Astrocyte (in vitro differentiated cells and primary cell): ENCODE data around the gene TGIF2. TPM values are rescaled to one million over a fixed set of nuclear protein-coding genes. Genes with fewer than 3 reads are reported as not detected.

ENCODE experiments used
- DNase-seq: peaks from one replicate; pipeline ENCODE4 v3.0.0-alpha.2; 2010; ENCODE audit warnings: low read depth
- FAIRE-seq: peaks from 2 replicates; lab custom pipeline; 2011; peaks lifted over from hg19 to GRCh38; lab: Jason Lieb, UNC
- H2AFZ ChIP-seq: 2 replicates; pipeline ENCODE4 v1.6.0; 2012; ENCODE audit warnings: low read depth, low read length, inconsistent platforms
- H3K27ac ChIP-seq: 2 replicates; pipeline ENCODE4 v1.5.1; 2011; ENCODE audit warnings: low read depth, low read length, inconsistent platforms
- H3K27me3 ChIP-seq: 2 replicates; pipeline ENCODE4 v1.6.0; 2011; ENCODE audit warnings: low read length, inconsistent platforms; ENCODE audit not compliant: insufficient read depth
- H3K36me3 ChIP-seq: 2 replicates; pipeline ENCODE4 v1.5.1; 2011; ENCODE audit warnings: low read length, inconsistent platforms; ENCODE audit not compliant: insufficient read depth
- H3K4me1 ChIP-seq: 2 replicates; pipeline ENCODE4 v1.5.1; 2011; ENCODE audit warnings: low read length, inconsistent platforms; ENCODE audit not compliant: insufficient read depth
- H3K4me2 ChIP-seq: 2 replicates; pipeline ENCODE4 v1.6.0; 2012; ENCODE audit warnings: low read length, inconsistent platforms
- H3K4me3 ChIP-seq: 2 replicates; pipeline ENCODE4 v1.5.1; 2011; ENCODE audit warnings: low read depth, mild to moderate bottlenecking, low read length, inconsistent platforms; ENCODE audit not compliant: insufficient read depth
- H3K79me2 ChIP-seq: 2 replicates; pipeline ENCODE4 v1.6.0; 2012; ENCODE audit warnings: mild to moderate bottlenecking, low read length, inconsistent platforms; ENCODE audit not compliant: insufficient read depth
- H3K9ac ChIP-seq: 2 replicates; pipeline ENCODE4 v1.6.0; 2012; ENCODE audit warnings: mild to moderate bottlenecking, low read length, inconsistent platforms
- H3K9me3 ChIP-seq: 2 replicates; pipeline ENCODE4 v1.5.1; 2012; ENCODE audit warnings: low read depth, mild to moderate bottlenecking, low read length, inconsistent platforms; ENCODE audit not compliant: insufficient read depth
- H4K20me1 ChIP-seq: 2 replicates; pipeline ENCODE4 v1.6.0; 2012; ENCODE audit warnings: low read length, inconsistent platforms; ENCODE audit not compliant: insufficient read depth
- H3K27ac Mint-ChIP-seq: one replicate; pipeline ENCODE4 v1.8.0; 2021; ENCODE audit warnings: mild to moderate bottlenecking, mixed read lengths; ENCODE audit not compliant: unreplicated experiment
- H3K27me3 Mint-ChIP-seq: one replicate; pipeline ENCODE4 v1.8.0; 2021; ENCODE audit warnings: low read depth, mixed read lengths; ENCODE audit not compliant: unreplicated experiment
- H3K36me3 Mint-ChIP-seq: one replicate; pipeline ENCODE4 v1.8.0; 2021; ENCODE audit warnings: low read depth, mixed read lengths; ENCODE audit not compliant: unreplicated experiment
- H3K4me1 Mint-ChIP-seq: one replicate; pipeline ENCODE4 v1.8.0; 2021; ENCODE audit warnings: low read depth, mixed read lengths; ENCODE audit not compliant: unreplicated experiment
- H3K4me3 Mint-ChIP-seq: one replicate; pipeline ENCODE4 v1.8.0; 2021; ENCODE audit warnings: mild to moderate bottlenecking, moderate library complexity, mixed read lengths; ENCODE audit not compliant: unreplicated experiment
- H3K9me3 Mint-ChIP-seq: one replicate; pipeline ENCODE4 v1.8.0; 2021; ENCODE audit warnings: mild to moderate bottlenecking, mixed read lengths; ENCODE audit not compliant: unreplicated experiment
- EZH2 ChIP-seq: IDR thresholded peaks from 2 replicates; pipeline ENCODE4 v1.6.1; 2012; ENCODE audit warnings: mild to moderate bottlenecking, low read length, inconsistent platforms; ENCODE audit not compliant: insufficient read depth
- total RNA-seq: library from RNA; stranded (reverse); gene quantifications from 2 replicates; pipeline ENCODE4 v1.2.1, GENCODE V29; 2021
- TF ChIP-seq, protein P1 (sequence below): IDR thresholded peaks from 2 replicates; pipeline ENCODE4 v1.5.1; 2011; ENCODE audit warnings: low read depth, mild to moderate bottlenecking, inconsistent platforms, low read length, moderate library complexity; ENCODE audit not compliant: insufficient read depth

The TGIF2 gene
- total RNA-seq, 1 donor from 2014 or later: 24.4 TPM

DNA sequence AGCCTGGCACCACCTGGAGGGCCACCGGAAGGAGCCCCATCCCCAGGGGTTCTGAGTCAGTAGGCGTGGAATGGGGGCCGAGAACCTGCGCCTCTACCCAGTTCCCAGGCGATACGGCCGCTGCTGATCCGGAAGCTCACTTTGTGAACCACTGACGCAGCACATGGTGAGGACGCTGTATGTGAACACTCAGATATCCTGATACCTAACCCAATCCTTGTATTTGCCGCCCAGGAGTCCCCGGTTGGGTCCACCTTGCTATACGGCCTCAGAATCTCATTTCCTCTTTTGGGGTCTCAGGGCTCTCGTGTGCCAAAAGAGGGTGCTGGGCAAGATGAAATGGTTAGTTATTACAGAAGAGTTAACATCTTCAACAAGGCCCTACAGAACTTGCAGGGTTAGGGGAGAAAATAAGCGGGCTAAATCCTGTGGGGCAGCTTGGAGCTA is 31.6 kb downstream of the TGIF2 start:
- Mint-ChIP-seq H3K27me3 (peaks cover 1% of the 10 kb centered on the region), H3K4me3 (peak overlapping the region; percentile 99), H3K27ac (peak overlapping the region; percentile 14), H3K4me1 (peaks cover 7% of the 10 kb centered on the region), H3K9me3 (no peaks in the 10 kb centered on the region), H3K36me3 (peaks cover 2% of the 10 kb centered on the region)
- Histone ChIP-seq H3K27me3 (no peaks in the 10 kb centered on the region), H4K20me1 (peaks cover 31% of the 10 kb centered on the region), H3K9ac (peak overlapping the region; percentile 75), H3K27ac (peak overlapping the region; percentile 53), H3K9me3 (no peaks in the 10 kb centered on the region), H3K4me3 (peak overlapping the region; percentile 86), H3K4me1 (peaks cover 21% of the 10 kb centered on the region), H3K4me2 (peak overlapping the region; percentile 84), H3K36me3 (peaks cover 15% of the 10 kb centered on the region), H3K79me2 (peaks cover 33% of the 10 kb centered on the region), H2AFZ (peak overlapping the region; percentile 98)
- FAIRE-seq (no peak), DNase-seq (no peak)
- TF ChIP-seq EZH2: no peak
- TF ChIP-seq, protein P1, sequence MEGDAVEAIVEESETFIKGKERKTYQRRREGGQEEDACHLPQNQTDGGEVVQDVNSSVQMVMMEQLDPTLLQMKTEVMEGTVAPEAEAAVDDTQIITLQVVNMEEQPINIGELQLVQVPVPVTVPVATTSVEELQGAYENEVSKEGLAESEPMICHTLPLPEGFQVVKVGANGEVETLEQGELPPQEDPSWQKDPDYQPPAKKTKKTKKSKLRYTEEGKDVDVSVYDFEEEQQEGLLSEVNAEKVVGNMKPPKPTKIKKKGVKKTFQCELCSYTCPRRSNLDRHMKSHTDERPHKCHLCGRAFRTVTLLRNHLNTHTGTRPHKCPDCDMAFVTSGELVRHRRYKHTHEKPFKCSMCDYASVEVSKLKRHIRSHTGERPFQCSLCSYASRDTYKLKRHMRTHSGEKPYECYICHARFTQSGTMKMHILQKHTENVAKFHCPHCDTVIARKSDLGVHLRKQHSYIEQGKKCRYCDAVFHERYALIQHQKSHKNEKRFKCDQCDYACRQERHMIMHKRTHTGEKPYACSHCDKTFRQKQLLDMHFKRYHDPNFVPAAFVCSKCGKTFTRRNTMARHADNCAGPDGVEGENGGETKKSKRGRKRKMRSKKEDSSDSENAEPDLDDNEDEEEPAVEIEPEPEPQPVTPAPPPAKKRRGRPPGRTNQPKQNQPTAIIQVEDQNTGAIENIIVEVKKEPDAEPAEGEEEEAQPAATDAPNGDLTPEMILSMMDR: no peak

DNA sequence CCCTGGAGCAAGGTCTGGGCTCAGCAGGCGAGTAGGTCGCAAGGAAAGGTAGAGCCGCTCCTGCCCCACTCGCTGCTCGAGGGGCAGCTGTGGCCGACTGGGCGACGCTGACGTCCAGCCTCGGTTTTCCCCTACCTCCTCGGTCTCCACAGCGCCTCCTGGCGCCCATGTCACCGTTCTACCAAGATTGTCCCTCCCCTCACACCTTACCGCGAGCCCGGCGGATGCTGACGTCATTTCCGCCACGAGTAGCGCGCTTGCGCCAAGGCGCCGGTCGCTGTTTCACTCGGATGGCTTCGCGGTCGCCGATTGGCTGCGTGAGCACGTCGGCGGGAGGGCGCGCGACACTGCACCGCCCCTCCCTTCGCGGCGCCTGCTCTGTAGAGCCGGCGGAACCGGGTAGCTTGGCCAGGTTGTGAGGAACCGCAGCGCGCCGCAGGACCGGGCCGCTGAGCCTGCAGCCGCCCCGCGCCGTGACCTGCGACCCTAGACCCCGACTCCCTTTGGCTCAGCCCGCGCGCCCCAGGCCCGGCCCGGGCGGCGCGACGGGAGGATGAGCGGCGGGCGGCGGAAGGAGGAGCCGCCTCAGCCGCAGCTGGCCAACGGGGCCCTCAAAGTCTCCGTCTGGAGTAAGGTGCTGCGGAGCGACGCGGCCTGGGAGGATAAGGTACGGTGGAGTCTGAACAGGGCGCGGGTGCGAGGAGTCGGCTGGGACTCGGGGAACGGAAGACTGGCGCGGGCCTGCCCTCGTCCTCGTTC is 32.2 kb downstream of the TGIF2 start, which contains the start of gene RAB5IF:
Gene RAB5IF (plus strand): TSS at position 381 of the 759 bp plus-strand sequence. CDS start 173 bp downstream, at position 554.
- FAIRE-seq: peak; percentile 71
- H2AFZ ChIP-seq: peak within 1 kb of the TSS; percentile 98
- no peaks in the 10 kb centered on the region for H3K27me3 ChIP-seq
- peak within 1 kb of the TSS; percentile 84 for H3K4me2 ChIP-seq
- H3K4me1 ChIP-seq: peaks cover 21% of the 10 kb centered on the region
- peaks cover 17% of the 10 kb centered on the region for H3K36me3 ChIP-seq
- H3K36me3 Mint-ChIP-seq: peaks cover 2% of the 10 kb centered on the region
- peak within 1 kb of the TSS; percentile 83 for H3K27ac Mint-ChIP-seq
- no peaks in the 10 kb centered on the region for H3K9me3 Mint-ChIP-seq
- H3K4me3 ChIP-seq: peak within 1 kb of the TSS; percentile 86
- peak within 1 kb of the TSS; percentile 99 for H3K4me3 Mint-ChIP-seq
- DNase-seq: peak; percentile 91
- TF ChIP-seq, protein P1: peak; percentile 69
- TF ChIP-seq EZH2: no peak
- no peaks in the 10 kb centered on the region for H3K9me3 ChIP-seq
- peak within 1 kb of the TSS; percentile 92 for H3K9ac ChIP-seq
- peaks cover 33% of the 10 kb centered on the region for H4K20me1 ChIP-seq
- peak within 1 kb of the TSS; percentile 64 for H3K27ac ChIP-seq
- H3K79me2 ChIP-seq: peaks cover 33% of the 10 kb centered on the region
- peaks cover 7% of the 10 kb centered on the region for H3K4me1 Mint-ChIP-seq
- H3K27me3 Mint-ChIP-seq: peaks cover 1% of the 10 kb centered on the region
